ENCODE results near the gene CCDC198.

DNA sequence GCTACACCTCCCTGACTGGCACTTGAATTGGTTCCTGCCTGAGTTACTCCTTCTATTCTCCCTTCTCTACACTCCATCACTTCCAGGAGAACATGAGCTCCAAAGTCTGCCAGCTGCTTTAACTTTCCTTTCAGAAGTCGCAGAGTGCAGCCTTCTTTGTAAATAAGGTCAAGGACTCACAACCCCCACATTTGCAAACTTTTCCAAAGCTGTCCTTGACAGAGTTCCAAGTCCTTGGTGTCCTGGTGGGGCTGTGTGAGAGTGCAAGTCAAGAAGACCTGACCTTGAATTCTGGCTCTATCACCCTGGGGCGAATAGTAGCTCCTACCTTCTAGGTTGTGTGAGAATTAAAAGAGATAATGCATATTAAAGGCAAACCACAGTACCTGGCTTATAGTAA lies 15.6 kb downstream of the CCDC198 start:
- TF ChIP-seq, protein P1, sequence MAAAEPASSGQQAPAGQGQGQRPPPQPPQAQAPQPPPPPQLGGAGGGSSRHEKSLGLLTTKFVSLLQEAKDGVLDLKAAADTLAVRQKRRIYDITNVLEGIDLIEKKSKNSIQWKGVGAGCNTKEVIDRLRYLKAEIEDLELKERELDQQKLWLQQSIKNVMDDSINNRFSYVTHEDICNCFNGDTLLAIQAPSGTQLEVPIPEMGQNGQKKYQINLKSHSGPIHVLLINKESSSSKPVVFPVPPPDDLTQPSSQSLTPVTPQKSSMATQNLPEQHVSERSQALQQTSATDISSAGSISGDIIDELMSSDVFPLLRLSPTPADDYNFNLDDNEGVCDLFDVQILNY (CRISPR knock-in tag; IDR thresholded peaks at IDR 0.05): no peak
- TF ChIP-seq GATA2 (CRISPR knock-in tag; IDR thresholded peaks at IDR 0.05): no peak
- no peak for TF ChIP-seq CTCF (IDR thresholded peaks at IDR 0.05 in 2 of 3, conservative IDR thresholded peaks at IDR 0.05 in 1 of 3; ENCODE audit: insufficient read depth in 2 of 3, low read depth in 1 of 3, low read length in 3 of 3)

Measured in K562 (cell line).